NCI-H2029 (cell line): ENCODE data around the gene NDUFV3.
A peak's percentile ranks its signal among the peaks of the same experiment; 100 is the strongest.
"Not testable (repeated sequence)": the region's sequence is repeated elsewhere in the genome, so short reads cannot be mapped to it uniquely, and the experiment has no call there.

Experiments used
- DNase-seq: peaks from one replicate; lab custom pipeline; 2025; lab: John Stamatoyannopoulos, UW

The NDUFV3 gene

GRCh38 chr21:42857216-42857615 lies 35.9 kb upstream of the NDUFV3 start:
- DNase-seq, result no peak

- DNase-seq, result no peak
Observed at GRCh38 chr21:42858185-42858847, 34.8 kb upstream of the NDUFV3 start.

GRCh38 chr21:42858957-42859890 lies 33.9 kb upstream of the NDUFV3 start:
- DNase-seq, result no peak

- no peak for DNase-seq
Observed at GRCh38 chr21:42859891-42860230, 33.2 kb upstream of the NDUFV3 start.

- no peak for DNase-seq
Observed at GRCh38 chr21:42860345-42860744, 32.8 kb upstream of the NDUFV3 start.

GRCh38 chr21:42861311-42861847 lies 31.7 kb upstream of the NDUFV3 start:
- DNase-seq, result no peak

- no peak for DNase-seq
Observed at GRCh38 chr21:42861848-42862400, 31.2 kb upstream of the NDUFV3 start.

GRCh38 chr21:42862774-42863503 lies 30.2 kb upstream of the NDUFV3 start:
- DNase-seq, result peak; percentile 54

- DNase-seq, result no peak
Observed at GRCh38 chr21:42863504-42863870, 29.6 kb upstream of the NDUFV3 start.

- no peak for DNase-seq
Observed at GRCh38 chr21:42864286-42864685, 28.8 kb upstream of the NDUFV3 start.

- DNase-seq, result no peak
Observed at GRCh38 chr21:42864815-42865775, 28.0 kb upstream of the NDUFV3 start.

- DNase-seq, result no peak
Observed at GRCh38 chr21:42865776-42866160, 27.3 kb upstream of the NDUFV3 start.

- no peak for DNase-seq
Observed at GRCh38 chr21:42868196-42868595, 24.9 kb upstream of the NDUFV3 start.

- DNase-seq, result no peak
Observed at GRCh38 chr21:42873096-42873495, 20.0 kb upstream of the NDUFV3 start.

GRCh38 chr21:42875811-42876210 lies 17.3 kb upstream of the NDUFV3 start:
- not testable (repeated sequence) for DNase-seq

GRCh38 chr21:42878678-42878992 lies 14.5 kb upstream of the NDUFV3 start:
- DNase-seq, result no peak

GRCh38 chr21:42878993-42879787 lies 13.9 kb upstream of the NDUFV3 start, which contains the start of gene WDR4:
Gene WDR4 (minus strand): TSS chr21:42879539. CDS start chr21:42879495, 44 bp downstream.
- peak; percentile 96 for DNase-seq

GRCh38 chr21:42880352-42880751 lies 12.8 kb upstream of the NDUFV3 start:
- no peak for DNase-seq

- DNase-seq, result no peak
Observed at GRCh38 chr21:42883921-42884320, 9.2 kb upstream of the NDUFV3 start.

- no peak for DNase-seq
Observed at GRCh38 chr21:42887326-42887725, 5.8 kb upstream of the NDUFV3 start.
